ENCODE results near the gene CARD6. TPM values are rescaled to one million over a fixed set of nuclear protein-coding genes. Genes with fewer than 3 reads are reported as not detected.
A peak's percentile ranks its signal among the peaks of the same experiment; 100 is the strongest.

Gene CARD6
- total and polyA plus RNA-seq, 2 of the 13 experiments (the other 11 are each of a cell fraction or from before 2014, with no cell fraction given), result 0.33 to 1.4 TPM

DNA sequence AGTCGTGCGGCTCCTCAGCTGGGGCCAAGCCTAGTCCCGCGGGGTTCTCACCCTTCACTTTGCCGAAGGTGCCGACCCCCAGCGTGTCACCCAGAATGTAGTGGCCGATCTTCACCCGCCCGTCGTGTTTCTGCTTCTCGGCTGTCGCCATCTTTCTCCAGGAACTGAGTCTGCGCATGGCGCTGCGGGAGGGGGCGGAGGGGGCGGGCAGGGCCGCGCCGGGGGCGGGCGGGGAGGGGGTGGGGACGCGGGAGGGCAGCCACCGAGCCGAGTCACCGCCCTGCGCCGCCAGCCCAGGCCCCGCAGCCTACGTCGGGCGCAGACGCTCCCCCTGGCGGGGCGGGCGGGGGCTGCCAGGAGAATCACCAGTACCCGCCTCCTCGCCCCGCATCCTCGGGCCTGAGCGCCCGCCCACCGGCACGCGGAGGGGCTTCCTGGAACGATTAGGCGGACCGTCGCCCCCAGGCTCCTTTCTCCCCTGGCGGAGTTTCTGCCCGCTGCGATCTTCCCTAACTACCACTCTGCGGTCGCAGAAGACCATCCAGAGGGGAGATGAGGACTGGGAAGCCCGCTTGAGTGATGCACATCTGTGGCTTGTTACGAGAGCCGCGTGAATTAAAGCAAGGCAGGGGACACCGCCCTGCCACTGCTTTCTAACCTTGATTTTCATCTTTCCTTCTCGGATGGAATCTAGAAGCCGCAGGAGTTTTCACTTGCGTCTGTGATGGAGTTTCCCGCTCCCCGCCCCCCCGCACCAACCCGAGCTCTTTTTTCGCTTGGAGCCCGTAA is 43.0 kb upstream of the CARD6 start, which contains the start of gene PRKAA1 (continued):
- TF ChIP-seq MXI1 (IDR thresholded peaks at IDR 0.05; ENCODE audit: borderline replicate concordance, low read depth, low read length) (no peak; the same call in 2 of the 3 replicates), STAT5B (CRISPR knock-in tag; IDR thresholded peaks at IDR 0.05) (no peak), PHB2 (IDR thresholded peaks at IDR 0.05; ENCODE audit: partially characterized antibody) (no peak), KLF9 (CRISPR knock-in tag; IDR thresholded peaks at IDR 0.05; ENCODE audit: low read depth) (no peak), ZNF7 (CRISPR knock-in tag; IDR thresholded peaks at IDR 0.05) (no peak), ZNF205 (CRISPR knock-in tag; IDR thresholded peaks at IDR 0.05) (no peak), SNRNP70 (IDR thresholded peaks at IDR 0.05; ENCODE audit: low read depth, low read length) (no peak), NR2F2 (IDR thresholded peaks at IDR 0.05; ENCODE audit: borderline replicate concordance, low read depth) (no peak), FIP1L1 (IDR thresholded peaks at IDR 0.05; ENCODE audit: borderline replicate concordance, insufficient read depth, low read depth, low read length) (no peak), YEATS4 (CRISPR knock-in tag; IDR thresholded peaks at IDR 0.05; ENCODE audit: borderline replicate concordance) (peak; percentile 75; the same call in 1 of the 2 replicates), ZNF546 (CRISPR knock-in tag; conservative IDR thresholded peaks at IDR 0.05) (no peak), MAF1 (CRISPR knock-in tag; IDR thresholded peaks at IDR 0.05; ENCODE audit: borderline replicate concordance) (0 out of 2 replicates have a peak, but pooled peaks have one; percentile 31), GABPB1 (CRISPR knock-in tag; IDR thresholded peaks at IDR 0.05) (peak; percentile 64), ZNF878 (CRISPR knock-in tag; IDR thresholded peaks at IDR 0.05) (0 out of 2 replicates have a peak, but pooled peaks have one; percentile 66), ZNF431 (CRISPR knock-in tag; IDR thresholded peaks at IDR 0.05; ENCODE audit: borderline replicate concordance, low read depth) (peak; percentile 43; the same call in 1 of the 2 replicates), ZFAT (CRISPR knock-in tag; conservative IDR thresholded peaks at IDR 0.05) (no peak)
- TF ChIP-seq, protein P1, sequence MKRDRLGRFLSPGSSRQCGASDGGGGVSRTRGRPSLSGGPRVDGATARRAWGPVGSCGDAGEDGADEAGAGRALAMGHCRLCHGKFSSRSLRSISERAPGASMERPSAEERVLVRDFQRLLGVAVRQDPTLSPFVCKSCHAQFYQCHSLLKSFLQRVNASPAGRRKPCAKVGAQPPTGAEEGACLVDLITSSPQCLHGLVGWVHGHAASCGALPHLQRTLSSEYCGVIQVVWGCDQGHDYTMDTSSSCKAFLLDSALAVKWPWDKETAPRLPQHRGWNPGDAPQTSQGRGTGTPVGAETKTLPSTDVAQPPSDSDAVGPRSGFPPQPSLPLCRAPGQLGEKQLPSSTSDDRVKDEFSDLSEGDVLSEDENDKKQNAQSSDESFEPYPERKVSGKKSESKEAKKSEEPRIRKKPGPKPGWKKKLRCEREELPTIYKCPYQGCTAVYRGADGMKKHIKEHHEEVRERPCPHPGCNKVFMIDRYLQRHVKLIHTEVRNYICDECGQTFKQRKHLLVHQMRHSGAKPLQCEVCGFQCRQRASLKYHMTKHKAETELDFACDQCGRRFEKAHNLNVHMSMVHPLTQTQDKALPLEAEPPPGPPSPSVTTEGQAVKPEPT (CRISPR knock-in tag; IDR thresholded peaks at IDR 0.05; ENCODE audit: low read depth), result 0 out of 2 replicates have a peak, but pooled peaks have one; percentile 71
- TF ChIP-seq, protein P2, sequence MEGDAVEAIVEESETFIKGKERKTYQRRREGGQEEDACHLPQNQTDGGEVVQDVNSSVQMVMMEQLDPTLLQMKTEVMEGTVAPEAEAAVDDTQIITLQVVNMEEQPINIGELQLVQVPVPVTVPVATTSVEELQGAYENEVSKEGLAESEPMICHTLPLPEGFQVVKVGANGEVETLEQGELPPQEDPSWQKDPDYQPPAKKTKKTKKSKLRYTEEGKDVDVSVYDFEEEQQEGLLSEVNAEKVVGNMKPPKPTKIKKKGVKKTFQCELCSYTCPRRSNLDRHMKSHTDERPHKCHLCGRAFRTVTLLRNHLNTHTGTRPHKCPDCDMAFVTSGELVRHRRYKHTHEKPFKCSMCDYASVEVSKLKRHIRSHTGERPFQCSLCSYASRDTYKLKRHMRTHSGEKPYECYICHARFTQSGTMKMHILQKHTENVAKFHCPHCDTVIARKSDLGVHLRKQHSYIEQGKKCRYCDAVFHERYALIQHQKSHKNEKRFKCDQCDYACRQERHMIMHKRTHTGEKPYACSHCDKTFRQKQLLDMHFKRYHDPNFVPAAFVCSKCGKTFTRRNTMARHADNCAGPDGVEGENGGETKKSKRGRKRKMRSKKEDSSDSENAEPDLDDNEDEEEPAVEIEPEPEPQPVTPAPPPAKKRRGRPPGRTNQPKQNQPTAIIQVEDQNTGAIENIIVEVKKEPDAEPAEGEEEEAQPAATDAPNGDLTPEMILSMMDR (CRISPR knock-in tag; IDR thresholded peaks at IDR 0.05), result peak; percentile 80
- TF ChIP-seq, protein P3, sequence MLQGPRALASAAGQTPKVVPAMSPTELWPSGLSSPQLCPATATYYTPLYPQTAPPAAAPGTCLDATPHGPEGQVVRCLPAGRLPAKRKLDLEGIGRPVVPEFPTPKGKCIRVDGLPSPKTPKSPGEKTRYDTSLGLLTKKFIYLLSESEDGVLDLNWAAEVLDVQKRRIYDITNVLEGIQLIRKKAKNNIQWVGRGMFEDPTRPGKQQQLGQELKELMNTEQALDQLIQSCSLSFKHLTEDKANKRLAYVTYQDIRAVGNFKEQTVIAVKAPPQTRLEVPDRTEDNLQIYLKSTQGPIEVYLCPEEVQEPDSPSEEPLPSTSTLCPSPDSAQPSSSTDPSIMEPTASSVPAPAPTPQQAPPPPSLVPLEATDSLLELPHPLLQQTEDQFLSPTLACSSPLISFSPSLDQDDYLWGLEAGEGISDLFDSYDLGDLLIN (CRISPR knock-in tag; IDR thresholded peaks at IDR 0.05; ENCODE audit: borderline replicate concordance), result no peak
- TF ChIP-seq, protein P4, sequence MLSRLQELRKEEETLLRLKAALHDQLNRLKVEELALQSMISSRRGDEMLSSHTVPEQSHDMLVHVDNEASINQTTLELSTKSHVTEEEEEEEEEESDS (CRISPR knock-in tag; IDR thresholded peaks at IDR 0.05; ENCODE audit: borderline replicate concordance), result 0 out of 2 replicates have a peak, but pooled peaks have one; percentile 34
